ENCODE data around the gene TP53I13.
A peak's percentile ranks its signal among the peaks of the same experiment; 100 is the strongest.

Gene TP53I13

DNA sequence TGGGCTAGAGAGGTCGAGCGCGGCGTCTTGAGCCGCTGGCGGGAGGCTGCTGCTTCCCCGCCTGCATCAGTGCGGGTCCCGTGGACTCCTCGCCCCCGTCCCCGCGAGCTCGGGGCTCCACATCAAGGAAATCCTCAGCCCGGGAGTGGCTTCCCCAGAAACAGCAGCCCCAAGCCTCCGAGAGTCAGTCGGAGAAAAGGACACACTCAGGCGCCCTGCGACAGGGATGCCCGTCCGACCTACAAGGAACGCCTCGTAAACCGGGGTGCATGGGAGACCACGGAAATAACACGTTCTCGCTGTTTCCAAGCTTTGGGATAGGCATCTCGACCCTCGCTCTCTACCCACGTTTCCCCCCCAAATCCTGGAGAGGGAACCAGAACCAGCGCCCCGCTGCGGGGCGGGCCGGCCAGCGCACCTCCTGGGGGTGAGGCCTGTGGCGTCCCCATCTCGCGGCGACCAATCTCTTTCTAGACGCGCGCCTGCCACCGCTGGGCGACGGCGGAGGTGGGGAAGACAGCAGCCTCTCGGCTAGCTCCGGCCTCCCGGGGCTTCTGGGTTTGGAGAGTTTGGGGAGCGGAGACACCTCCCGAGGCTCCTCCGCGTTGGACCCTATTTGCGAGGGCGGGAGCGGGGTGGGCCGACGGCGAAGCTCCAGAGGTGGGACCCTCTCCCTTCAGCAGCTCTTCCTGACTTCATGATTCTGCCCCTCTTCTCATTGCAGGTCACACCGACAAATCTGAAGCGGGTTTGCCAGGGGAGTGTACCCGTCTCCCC, 759 bp upstream of the TP53I13 start:
- TF ChIP-seq ZFX (IDR thresholded peaks at IDR 0.05; ENCODE audit: borderline replicate concordance) = no peak
- TF ChIP-seq, protein P1, sequence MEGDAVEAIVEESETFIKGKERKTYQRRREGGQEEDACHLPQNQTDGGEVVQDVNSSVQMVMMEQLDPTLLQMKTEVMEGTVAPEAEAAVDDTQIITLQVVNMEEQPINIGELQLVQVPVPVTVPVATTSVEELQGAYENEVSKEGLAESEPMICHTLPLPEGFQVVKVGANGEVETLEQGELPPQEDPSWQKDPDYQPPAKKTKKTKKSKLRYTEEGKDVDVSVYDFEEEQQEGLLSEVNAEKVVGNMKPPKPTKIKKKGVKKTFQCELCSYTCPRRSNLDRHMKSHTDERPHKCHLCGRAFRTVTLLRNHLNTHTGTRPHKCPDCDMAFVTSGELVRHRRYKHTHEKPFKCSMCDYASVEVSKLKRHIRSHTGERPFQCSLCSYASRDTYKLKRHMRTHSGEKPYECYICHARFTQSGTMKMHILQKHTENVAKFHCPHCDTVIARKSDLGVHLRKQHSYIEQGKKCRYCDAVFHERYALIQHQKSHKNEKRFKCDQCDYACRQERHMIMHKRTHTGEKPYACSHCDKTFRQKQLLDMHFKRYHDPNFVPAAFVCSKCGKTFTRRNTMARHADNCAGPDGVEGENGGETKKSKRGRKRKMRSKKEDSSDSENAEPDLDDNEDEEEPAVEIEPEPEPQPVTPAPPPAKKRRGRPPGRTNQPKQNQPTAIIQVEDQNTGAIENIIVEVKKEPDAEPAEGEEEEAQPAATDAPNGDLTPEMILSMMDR (IDR thresholded peaks at IDR 0.05) = peak; percentile 34
- H3K27ac ChIP-seq = peak overlapping the region; percentile 80

DNA sequence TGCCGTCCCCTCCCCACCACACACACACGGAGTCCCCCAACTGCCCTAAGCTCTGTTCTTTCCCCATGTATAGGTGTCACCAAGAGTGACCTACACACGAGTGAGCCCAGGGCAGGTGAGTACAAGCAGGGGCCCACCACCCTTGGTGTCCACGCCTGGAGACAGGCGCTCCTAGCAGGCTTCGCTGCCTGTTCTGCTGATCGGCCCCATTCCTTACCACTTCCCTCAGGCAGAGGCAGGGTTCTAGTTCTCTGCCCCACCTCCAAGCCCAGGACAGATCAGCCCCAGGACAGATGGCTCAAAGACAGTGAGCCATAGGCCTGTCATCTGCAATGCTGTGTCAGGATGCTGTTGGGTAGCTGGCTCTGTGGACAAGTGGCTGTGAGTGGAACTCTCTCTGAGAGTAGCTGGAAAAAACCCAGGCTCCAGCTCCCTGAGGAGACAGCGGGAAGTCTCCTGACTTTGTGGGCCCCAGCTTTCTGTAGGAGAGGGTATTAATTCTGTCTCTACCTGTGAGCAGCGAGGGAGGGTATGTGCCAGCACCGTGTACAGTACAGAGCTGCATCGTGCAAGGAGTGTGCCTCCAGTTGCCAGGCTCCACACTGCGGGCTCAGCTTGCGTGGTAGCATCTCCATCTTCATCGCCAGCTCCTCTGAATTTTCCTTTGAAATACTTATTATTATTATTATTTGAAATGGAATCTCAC, 897 bp downstream of the TP53I13 start:
- peak overlapping the region; percentile 80 for H3K27ac ChIP-seq
- no peak for TF ChIP-seq ZFX (IDR thresholded peaks at IDR 0.05; ENCODE audit: borderline replicate concordance)

DNA sequence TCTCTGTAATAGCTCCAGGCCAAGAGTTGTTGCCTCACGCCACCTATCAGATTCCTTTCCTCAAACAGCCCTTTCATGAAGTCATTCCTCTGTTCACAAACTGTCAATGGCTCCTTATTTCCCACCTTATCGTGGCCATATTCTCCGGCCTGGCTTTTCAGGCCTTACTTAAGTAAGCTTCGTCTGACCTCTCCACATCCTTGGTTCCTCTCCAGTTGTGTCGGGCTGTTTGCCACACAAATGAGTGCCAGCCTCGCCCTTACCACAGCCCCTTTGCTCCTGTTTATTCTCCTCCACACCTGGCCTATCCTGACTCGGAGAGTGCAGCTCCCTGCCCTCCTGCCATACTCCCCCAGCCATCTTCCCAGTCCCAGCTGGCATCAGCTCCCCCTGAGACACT, 2.0 kb downstream of the TP53I13 start:
- TF ChIP-seq ZFX (IDR thresholded peaks at IDR 0.05; ENCODE audit: borderline replicate concordance) = no peak
- TF ChIP-seq, protein P1 (IDR thresholded peaks at IDR 0.05) = no peak

DNA sequence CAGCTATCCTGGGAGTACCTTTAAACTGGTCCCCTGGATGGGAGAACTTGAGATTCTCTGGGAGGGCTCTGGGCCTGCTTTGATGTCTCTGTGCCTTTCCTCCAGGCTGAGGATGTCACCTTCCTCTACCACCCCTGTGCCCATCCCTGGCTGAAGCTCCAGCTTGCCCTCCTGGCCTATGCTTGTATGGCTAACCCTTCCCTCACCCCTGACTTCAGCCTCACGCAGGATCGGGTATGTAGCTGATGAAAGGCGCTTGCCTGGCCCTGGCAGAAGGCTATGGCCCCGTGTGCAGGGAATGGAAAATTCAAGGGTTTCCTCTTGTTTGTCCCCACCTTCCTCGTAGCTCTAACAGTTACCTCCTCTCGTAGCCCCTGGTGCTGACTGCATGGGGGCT, 3.0 kb downstream of the TP53I13 start:
- TF ChIP-seq, protein P1 (IDR thresholded peaks at IDR 0.05) = no peak
- TF ChIP-seq ZFX (IDR thresholded peaks at IDR 0.05; ENCODE audit: borderline replicate concordance) = no peak
- no peak overlapping the region for H3K27ac ChIP-seq

More for the DNA sequence above, 2.0 kb downstream of the TP53I13 start:
- H3K27ac ChIP-seq = no peak overlapping the region

DNA sequence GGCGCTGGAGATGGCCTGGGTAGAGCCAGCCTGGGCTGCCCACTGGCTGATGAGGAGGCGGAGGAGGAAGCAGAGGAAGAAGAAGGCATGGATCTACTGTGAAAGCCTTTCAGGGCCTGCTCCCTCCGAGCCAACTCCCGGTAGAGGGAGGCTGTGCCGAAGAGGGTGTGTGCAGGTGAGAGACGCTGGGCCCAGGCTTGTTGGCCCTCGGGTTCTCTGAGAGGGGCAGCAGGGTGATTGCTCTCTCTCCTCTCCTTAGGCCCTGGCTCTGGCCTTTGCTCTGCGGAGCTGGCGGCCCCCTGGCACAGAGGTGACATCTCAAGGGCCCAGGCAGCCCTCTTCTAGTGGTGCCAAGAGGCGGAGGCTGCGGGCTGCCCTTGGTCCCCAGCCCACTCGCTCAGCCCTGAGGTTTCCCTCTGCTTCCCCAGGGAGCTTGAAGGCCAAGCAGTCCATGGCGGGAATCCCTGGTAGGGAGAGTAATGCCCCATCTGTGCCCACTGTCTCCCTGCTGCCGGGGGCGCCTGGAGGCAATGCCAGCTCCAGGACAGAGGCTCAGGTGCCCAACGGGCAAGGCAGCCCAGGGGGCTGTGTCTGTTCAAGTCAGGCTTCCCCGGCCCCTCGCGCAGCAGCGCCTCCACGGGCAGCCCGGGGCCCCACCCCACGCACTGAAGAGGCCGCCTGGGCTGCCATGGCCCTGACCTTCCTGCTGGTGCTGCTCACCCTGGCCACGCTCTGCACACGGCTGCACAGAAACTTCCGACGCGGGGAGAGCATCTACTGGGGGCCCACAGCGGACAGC, 3.6 kb downstream of the TP53I13 start:
- H3K27ac ChIP-seq = peak overlapping the region; percentile 60; the same call in 1 of the 2 replicates
- TF ChIP-seq, protein P1 (IDR thresholded peaks at IDR 0.05) = no peak
- TF ChIP-seq ZFX (IDR thresholded peaks at IDR 0.05; ENCODE audit: borderline replicate concordance) = no peak

DNA sequence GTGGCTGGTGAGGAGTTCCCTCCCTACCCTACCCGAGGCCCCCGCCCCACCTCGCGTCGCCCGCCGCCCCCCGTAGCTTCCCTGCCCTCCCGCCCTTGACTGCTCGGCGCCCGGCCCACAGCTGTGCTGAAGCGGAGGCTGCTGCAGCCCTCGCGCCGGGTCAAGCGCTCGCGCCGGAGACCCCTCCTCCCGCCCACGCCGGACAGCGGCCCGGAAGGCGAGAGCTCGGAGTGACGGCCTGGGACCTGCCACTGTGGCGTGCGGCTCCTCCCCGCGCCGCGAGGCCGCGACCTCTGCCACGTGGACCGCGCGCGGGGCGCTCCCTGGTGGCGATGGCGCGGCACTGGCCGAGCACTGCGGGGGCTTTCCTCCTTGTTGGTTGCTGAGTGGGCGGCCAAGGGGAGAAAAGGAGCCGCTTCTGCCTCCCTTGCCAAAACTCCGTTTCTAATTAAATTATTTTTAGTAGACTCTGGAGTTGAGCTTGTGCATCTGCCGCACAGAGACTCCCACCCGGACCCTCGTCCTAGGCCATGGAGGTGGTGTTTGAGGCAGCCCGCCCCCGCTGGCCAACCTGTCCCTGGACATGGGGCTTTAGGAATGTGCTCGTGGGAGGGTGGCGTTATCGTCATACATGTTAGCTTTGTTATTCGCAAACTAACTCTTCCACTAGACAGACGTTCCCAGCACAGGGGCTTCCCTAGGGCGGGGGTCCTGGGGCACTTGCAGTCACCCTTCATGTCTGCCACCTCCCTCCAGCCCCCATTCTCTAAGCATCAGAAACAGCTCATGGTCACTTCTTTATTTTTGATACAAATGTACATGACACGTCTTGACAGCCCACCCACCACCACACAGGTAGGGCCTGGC, 4.4 kb downstream of the TP53I13 start:
- TF ChIP-seq, protein P1 (IDR thresholded peaks at IDR 0.05) = peak; percentile 90
- no peak for TF ChIP-seq ZFX (IDR thresholded peaks at IDR 0.05; ENCODE audit: borderline replicate concordance)
- peak overlapping the region; percentile 60 for H3K27ac ChIP-seq

DNA sequence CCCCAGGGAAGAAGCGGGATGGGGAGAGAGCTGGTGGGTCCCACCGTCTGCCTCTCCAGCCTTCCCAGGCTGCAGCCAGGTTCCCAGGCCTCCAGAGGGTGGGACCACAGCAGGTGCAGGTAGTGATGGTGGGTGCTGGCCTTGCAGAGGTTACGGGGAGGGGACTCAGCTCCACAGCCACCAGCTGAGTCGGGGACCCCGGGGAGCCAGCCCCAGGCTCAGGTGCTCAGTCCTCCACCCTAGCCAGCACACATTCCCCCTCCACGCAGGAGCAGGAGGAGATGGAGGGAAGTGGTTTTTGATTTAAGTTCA, 5.0 kb downstream of the TP53I13 start:
- TF ChIP-seq, protein P1 (IDR thresholded peaks at IDR 0.05) = no peak
- TF ChIP-seq ZFX (IDR thresholded peaks at IDR 0.05; ENCODE audit: borderline replicate concordance) = no peak
- H3K27ac ChIP-seq = peak overlapping the region; percentile 60

All from 22Rv1 (cell line).